ENCODE measurements around the gene BOLL.

GRCh38 chr2:197801033-197801432 is 15.9 kb upstream of the BOLL start:
- TF ChIP-seq POLR2A (IDR thresholded peaks at IDR 0.05) (no peak), CTCF (IDR thresholded peaks at IDR 0.05) (no peak)

All from vagina (tissue), 2 donors.